ENCODE measurements around the gene ROM1. TPM values are rescaled to one million over a fixed set of nuclear protein-coding genes. Genes with fewer than 3 reads are reported as not detected.
"Not testable (repeated sequence)": the region's sequence is repeated elsewhere in the genome, so short reads cannot be mapped to it uniquely, and the experiment has no call there.

ROM1 gene
- total RNA-seq, 1 donor from 2014 or later = 8.7 TPM

GRCh38 chr11:62648967-62649364, 35.9 kb downstream of the ROM1 start:
- no peak for DNase-seq (ENCODE audit: low spot score)

- DNase-seq (ENCODE audit: low spot score) = no peak
These were observed 36.4 kb downstream of the ROM1 start for GRCh38 chr11:62649486-62649885.

GRCh38 chr11:62650283-62650682, 37.2 kb downstream of the ROM1 start:
- DNase-seq (ENCODE audit: low spot score) = not testable (repeated sequence)

GRCh38 chr11:62652161-62653006, 39.3 kb downstream of the ROM1 start:
- no peak for DNase-seq (ENCODE audit: low spot score)

- no peak for DNase-seq (ENCODE audit: low spot score)
These were observed 41.2 kb downstream of the ROM1 start for GRCh38 chr11:62654297-62654696.

- DNase-seq (ENCODE audit: low spot score) = no peak
These were observed 43.9 kb downstream of the ROM1 start for GRCh38 chr11:62656796-62657429.

- DNase-seq (ENCODE audit: low spot score) = no peak
These were observed 51.5 kb downstream of the ROM1 start for GRCh38 chr11:62664405-62665074.

Other genes with a start within 250 kb of the ROM1 start
- not detected for gene SCGB1A1, start 194.2 kb upstream of the ROM1 start, total RNA-seq (ENCODE audit: insufficient read depth, low replicate concordance)
- gene AHNAK, start 66.5 kb upstream of the ROM1 start, total RNA-seq (ENCODE audit: insufficient read depth, low replicate concordance) = 550 TPM
- 944 TPM for gene EEF1G, start 39.4 kb upstream of the ROM1 start, total RNA-seq (ENCODE audit: insufficient read depth, low replicate concordance)
- gene TUT1, start 21.7 kb upstream of the ROM1 start, total RNA-seq (ENCODE audit: insufficient read depth, low replicate concordance) = 2.4 TPM
- 58.3 TPM for gene MTA2, start 11.4 kb upstream of the ROM1 start, total RNA-seq (ENCODE audit: insufficient read depth, low replicate concordance)
- 41.7 TPM for gene EML3, start 482 bp upstream of the ROM1 start, total RNA-seq (ENCODE audit: insufficient read depth, low replicate concordance)
- 7.9 TPM for gene B3GAT3, start 8.7 kb downstream of the ROM1 start, total RNA-seq (ENCODE audit: insufficient read depth, low replicate concordance)
- 96.8 TPM for gene GANAB, start 33.4 kb downstream of the ROM1 start, total RNA-seq (ENCODE audit: insufficient read depth, low replicate concordance)
- 11.3 TPM for gene INTS5, start 40.0 kb downstream of the ROM1 start, total RNA-seq (ENCODE audit: insufficient read depth, low replicate concordance)
- 14.2 TPM for gene C11orf98, start 52.0 kb downstream of the ROM1 start, total RNA-seq (ENCODE audit: insufficient read depth, low replicate concordance)
- gene CSKMT, start 52.1 kb downstream of the ROM1 start, total RNA-seq (ENCODE audit: insufficient read depth, low replicate concordance) = 3.1 TPM
- 2.9 TPM for gene UQCC3, start 58.4 kb downstream of the ROM1 start, total RNA-seq (ENCODE audit: insufficient read depth, low replicate concordance)
- gene LBHD1, start 59.0 kb downstream of the ROM1 start, total RNA-seq (ENCODE audit: insufficient read depth, low replicate concordance) = 0.72 TPM
- gene UBXN1, start 65.8 kb downstream of the ROM1 start, total RNA-seq (ENCODE audit: insufficient read depth, low replicate concordance) = 98.0 TPM
- gene LRRN4CL, start 76.3 kb downstream of the ROM1 start, total RNA-seq (ENCODE audit: insufficient read depth, low replicate concordance) = 3.1 TPM
- 6.3 TPM for gene BSCL2, start 94.2 kb downstream of the ROM1 start, total RNA-seq (ENCODE audit: insufficient read depth, low replicate concordance)
- gene GNG3, start 94.4 kb downstream of the ROM1 start, total RNA-seq (ENCODE audit: insufficient read depth, low replicate concordance) = not detected
- 13.5 TPM for gene HNRNPUL2, start 114.2 kb downstream of the ROM1 start, total RNA-seq (ENCODE audit: insufficient read depth, low replicate concordance)
- 27.0 TPM for gene TTC9C, start 115.2 kb downstream of the ROM1 start, total RNA-seq (ENCODE audit: insufficient read depth, low replicate concordance)
- 6.5 TPM for gene ZBTB3, start 140.9 kb downstream of the ROM1 start, total RNA-seq (ENCODE audit: insufficient read depth, low replicate concordance)
- gene POLR2G, start 148.3 kb downstream of the ROM1 start, total RNA-seq (ENCODE audit: insufficient read depth, low replicate concordance) = 24.6 TPM
- gene TAF6L, start 158.1 kb downstream of the ROM1 start, total RNA-seq (ENCODE audit: insufficient read depth, low replicate concordance) = 10.1 TPM
- 11.1 TPM for gene TMEM179B, start 174.1 kb downstream of the ROM1 start, total RNA-seq (ENCODE audit: insufficient read depth, low replicate concordance)
- 33.5 TPM for gene TMEM223, start 178.7 kb downstream of the ROM1 start, total RNA-seq (ENCODE audit: insufficient read depth, low replicate concordance)
- 22.6 TPM for gene NXF1, start 192.2 kb downstream of the ROM1 start, total RNA-seq (ENCODE audit: insufficient read depth, low replicate concordance)
- gene STX5, start 218.8 kb downstream of the ROM1 start, total RNA-seq (ENCODE audit: insufficient read depth, low replicate concordance) = 44.3 TPM
- not detected for gene TEX54, start 219.6 kb downstream of the ROM1 start, total RNA-seq (ENCODE audit: insufficient read depth, low replicate concordance)
- 44.3 TPM for gene WDR74, start 226.3 kb downstream of the ROM1 start, total RNA-seq (ENCODE audit: insufficient read depth, low replicate concordance)

All from umbilical cord (tissue), 2 donors.